Activated CD4-positive, alpha-beta T cell treated with anti-CD3 and anti-CD28 coated beads, Interleukin-2, amount 50 U/mL, for 24 hours (primary cell): ENCODE data around the gene MOGAT2.

Source experiments
- DNase-seq, 2 donors: peaks; one replicate each; pipeline ENCODE4 v3.0.0-alpha.2; 2020; ENCODE audit warnings: low read depth in 1 of 2, low spot score in 1 of 2

MOGAT2 gene

DNA sequence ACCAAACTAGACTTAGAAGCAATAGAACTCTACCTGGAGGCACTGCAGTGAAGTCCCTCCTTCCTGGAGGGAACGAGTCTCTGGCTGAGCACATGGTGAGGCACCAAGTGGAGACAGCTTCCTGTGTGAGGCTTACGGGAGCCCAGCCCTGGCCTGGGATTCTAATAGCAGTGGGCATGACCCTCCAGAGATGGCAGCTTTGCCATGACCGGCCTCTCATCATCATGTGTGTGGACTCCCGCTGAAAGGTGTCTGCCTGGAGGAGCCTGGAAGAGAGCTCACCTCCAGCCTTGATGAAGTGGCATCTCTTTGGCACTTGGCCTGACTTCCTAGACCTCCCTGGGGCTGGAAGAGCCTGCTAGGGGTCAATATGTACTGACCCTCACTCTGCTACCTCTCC, 58.9 kb downstream of the MOGAT2 start:
- no peak for DNase-seq

DNA sequence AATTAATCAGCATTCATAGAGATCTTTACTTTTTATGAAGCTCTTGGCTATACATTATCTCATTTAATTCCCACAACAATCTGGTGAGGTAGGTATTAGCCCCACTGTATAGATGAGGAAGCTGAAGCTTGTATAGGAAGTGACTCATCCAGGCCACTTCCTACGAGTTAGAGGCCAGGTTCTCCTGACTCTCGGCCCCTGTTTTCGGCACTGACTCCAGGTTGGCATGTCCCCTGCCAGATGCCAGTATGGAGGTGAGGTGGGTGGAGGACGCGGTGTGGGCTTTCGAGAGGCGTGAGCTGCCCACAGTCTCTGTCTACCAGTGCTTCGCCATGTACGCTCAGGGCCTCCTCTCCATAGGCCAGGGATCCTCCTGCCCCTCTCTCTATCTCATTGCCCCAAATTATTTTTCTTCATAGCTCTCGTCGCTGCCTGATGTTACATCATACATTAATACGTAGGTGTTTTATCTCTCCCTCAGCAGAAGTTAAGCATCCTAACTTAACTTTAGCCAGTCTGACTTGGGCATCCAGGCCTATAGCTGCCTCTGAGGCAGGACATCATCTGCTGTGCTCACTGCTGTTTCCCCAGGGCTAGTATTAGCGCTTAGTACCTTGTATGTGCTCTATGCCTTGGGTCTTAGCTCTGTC, 59.9 kb downstream of the MOGAT2 start:
- DNase-seq = no peak

DNA sequence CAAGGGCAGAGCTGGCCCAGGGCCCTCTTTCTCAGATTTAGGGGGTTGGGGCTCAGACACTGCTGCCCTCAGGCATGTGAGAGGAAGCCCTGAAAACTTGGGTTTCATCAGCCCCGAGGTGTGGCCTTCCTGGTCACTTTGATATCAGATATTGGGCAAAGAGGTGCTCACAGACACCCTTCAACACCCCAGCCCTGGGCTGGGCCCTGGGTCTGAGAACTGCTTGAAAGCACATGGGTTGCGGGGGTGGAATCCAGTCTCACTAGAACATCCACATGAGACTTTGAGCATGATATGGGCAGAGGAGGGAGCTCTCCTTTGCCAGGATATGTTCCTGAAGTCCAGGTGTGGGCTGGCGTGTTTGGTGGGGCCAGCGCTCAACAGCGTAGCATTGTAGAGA, 61.3 kb downstream of the MOGAT2 start:
- DNase-seq = no peak

DNA sequence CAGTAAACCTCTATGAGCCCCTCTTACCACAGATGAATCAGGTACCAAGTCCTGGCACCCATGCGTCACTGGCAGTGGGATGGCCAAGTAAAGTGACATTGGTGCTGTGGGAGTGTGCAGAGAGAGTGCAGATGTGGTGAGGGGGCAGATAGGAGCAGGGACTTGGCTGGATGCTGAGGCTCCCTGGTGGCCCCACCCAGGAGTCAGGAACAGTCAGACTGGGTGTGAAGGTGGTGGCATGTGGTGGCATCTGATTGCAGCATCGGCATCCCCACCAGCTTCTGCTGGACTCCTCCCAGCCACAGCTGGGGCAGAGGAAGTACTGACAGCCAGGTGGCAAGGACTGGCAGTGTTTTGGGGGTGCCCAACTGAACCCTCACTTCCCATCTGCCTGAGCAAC, 62.3 kb downstream of the MOGAT2 start:
- no peak for DNase-seq

DNA sequence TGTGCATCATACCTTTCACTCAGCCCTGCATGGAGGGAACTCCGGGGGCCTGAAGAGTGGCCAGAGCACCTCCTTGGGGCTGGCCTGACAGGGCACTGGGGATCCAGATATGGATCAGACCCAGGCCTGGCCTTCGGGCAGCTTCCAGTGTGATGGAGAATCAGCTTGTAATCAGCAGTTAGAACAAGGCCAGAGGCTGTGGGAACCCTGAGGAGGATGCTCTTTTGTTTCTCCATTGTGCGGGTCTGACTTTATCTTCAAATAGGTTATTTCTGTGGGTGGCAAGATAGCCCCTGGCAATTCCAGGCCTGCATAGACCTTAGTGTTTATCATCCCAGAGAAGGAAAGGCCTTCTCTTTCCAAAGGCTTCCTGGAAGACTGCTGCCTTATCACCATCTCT, 63.2 kb downstream of the MOGAT2 start:
- DNase-seq = no peak

DNA sequence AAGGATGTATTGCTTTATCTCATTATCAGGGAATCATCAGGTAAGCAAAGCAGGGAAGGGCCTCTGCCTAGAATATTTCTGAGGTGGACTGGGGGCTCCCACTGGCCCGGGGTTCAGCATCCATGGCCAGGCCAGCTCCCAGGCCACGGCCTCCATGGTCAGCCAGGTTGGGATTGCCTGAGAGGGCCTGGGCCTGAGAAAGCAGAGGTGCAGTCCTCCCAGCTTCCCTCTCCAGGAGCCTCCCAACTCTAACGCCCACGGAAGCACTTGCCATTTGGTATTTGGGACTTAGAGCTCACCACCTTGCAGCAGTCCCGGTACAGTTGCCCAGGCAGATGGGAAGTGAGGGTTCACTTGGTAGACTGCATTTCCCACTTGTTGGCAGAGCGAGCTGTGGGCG, 63.7 kb downstream of the MOGAT2 start:
- no peak for DNase-seq

DNA sequence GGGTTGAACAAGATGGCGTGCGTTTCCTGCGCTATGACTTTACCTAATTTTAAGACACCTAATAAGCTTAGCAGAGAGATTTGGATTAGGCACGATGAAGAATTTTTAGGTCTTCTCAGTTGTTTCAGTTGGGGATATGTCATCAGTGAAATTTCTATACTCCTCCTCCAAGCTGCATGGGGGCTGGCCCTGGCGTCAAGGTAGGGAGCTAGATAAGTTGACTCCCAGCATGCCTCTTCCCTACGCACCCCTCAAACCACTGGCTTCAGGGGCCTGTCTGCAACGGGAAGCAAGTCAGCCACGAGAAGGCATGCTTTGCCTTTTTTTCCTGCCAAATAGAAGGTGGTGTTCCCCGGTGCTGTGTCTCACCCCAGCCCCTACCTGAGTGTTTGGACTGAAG, 64.2 kb downstream of the MOGAT2 start:
- no peak for DNase-seq
